Fibroblast of skin of left biceps (primary cell): Measurements from ENCODE around the gene RGS11.

Experiments
- DNase-seq, 2 experiments: peaks; one replicate each; pipeline ENCODE4 v3.0.0-alpha.2; 2013; ENCODE audit warnings: low read depth in 2 of 2

RGS11 gene

GRCh38 chr16:296806-297510 is 21.2 kb upstream of the RGS11 start:
- DNase-seq = no peak

- no peak for DNase-seq
These were observed 20.5 kb upstream of the RGS11 start for GRCh38 chr16:296276-296675.

- DNase-seq = no peak
These were observed 17.5 kb upstream of the RGS11 start for GRCh38 chr16:293043-293775.

GRCh38 chr16:291539-291938 is 15.8 kb upstream of the RGS11 start:
- no peak for DNase-seq

GRCh38 chr16:290681-291405 is 15.1 kb upstream of the RGS11 start:
- no peak for DNase-seq

GRCh38 chr16:290015-290680 is 14.4 kb upstream of the RGS11 start:
- DNase-seq = no peak

- no peak for DNase-seq
These were observed 13.8 kb upstream of the RGS11 start for GRCh38 chr16:289395-289997.

- DNase-seq = no peak
These were observed 12.5 kb upstream of the RGS11 start for GRCh38 chr16:287981-288920.

- DNase-seq = no peak
These were observed 11.6 kb upstream of the RGS11 start for GRCh38 chr16:287298-287811.

GRCh38 chr16:286491-287297 is 10.9 kb upstream of the RGS11 start:
- DNase-seq = no peak

- DNase-seq = no peak
These were observed 9.7 kb upstream of the RGS11 start for GRCh38 chr16:285146-286055.

GRCh38 chr16:284204-285120 is 8.7 kb upstream of the RGS11 start:
- DNase-seq = no peak

GRCh38 chr16:283033-283805 is 7.5 kb upstream of the RGS11 start, which contains the start of gene PDIA2:
PDIA2 (plus strand) TSS chr16:283164; CDS start chr16:283170, 6 bp downstream.
- DNase-seq = no peak

GRCh38 chr16:282491-282890 is 6.7 kb upstream of the RGS11 start:
- DNase-seq = no peak

GRCh38 chr16:281660-282255 is 6.0 kb upstream of the RGS11 start:
- DNase-seq = no peak

- no peak for DNase-seq
These were observed 5.4 kb upstream of the RGS11 start for GRCh38 chr16:280991-281659.
